OCI-LY1 (cell line): Measurements from ENCODE around the gene ZNF134.

Experiments
- H2AFZ ChIP-seq: fragments of 200-600 bp; sonication (generic), shearing (Covaris generic); 2 replicates; pipeline ENCODE4 v1.6.0; 2014; ENCODE audit warnings: antibody characterized with exemption, mild to moderate bottlenecking, low read length
- H3F3A ChIP-seq: fragments of 200-600 bp; sonication (generic), shearing (Covaris generic); 2 replicates; pipeline ENCODE4 v1.6.0; 2014; ENCODE audit warnings: mild to moderate bottlenecking, antibody characterized with exemption, low read length, moderate library complexity; ENCODE audit not compliant: insufficient read depth
- H3K27ac ChIP-seq: fragments of 200-600 bp; sonication (generic); 2 replicates; pipeline ENCODE4 v1.5.1; 2014; ENCODE audit warnings: low read length, mixed run types, mild to moderate bottlenecking, low read depth; ENCODE audit not compliant: poor library complexity, severe bottlenecking
- H3K27me3 ChIP-seq: fragments of 200-600 bp; sonication (generic); 2 replicates; pipeline ENCODE4 v1.6.0; 2014; ENCODE audit warnings: antibody characterized with exemption, mild to moderate bottlenecking, low read length, moderate library complexity; ENCODE audit not compliant: insufficient read depth
- H3K36me3 ChIP-seq: fragments of 200-600 bp; sonication (generic); 2 replicates; pipeline ENCODE4 v1.6.1; 2014; ENCODE audit warnings: mild to moderate bottlenecking, antibody characterized with exemption, low read length, moderate library complexity, mixed read lengths; ENCODE audit not compliant: insufficient read depth
- H3K4me1 ChIP-seq: fragments of 200-600 bp; sonication (generic); 2 replicates; pipeline ENCODE4 v1.5.1; 2014; ENCODE audit warnings: mild to moderate bottlenecking, low read length, moderate library complexity; ENCODE audit not compliant: insufficient read depth, severe bottlenecking
- H3K4me2 ChIP-seq: fragments of 200-600 bp; sonication (generic), shearing (Covaris generic); 2 replicates; pipeline ENCODE4 v1.6.1; 2014; ENCODE audit warnings: low read length
- H3K4me3 ChIP-seq: fragments of 200-600 bp; sonication (generic); 2 replicates; pipeline ENCODE4 v1.5.1; 2014; ENCODE audit warnings: low read length, low read depth, mild to moderate bottlenecking, mixed read lengths; ENCODE audit not compliant: poor library complexity, severe bottlenecking
- H3K79me2 ChIP-seq: fragments of 200-600 bp; shearing (Covaris generic); 2 replicates; pipeline ENCODE4 v1.6.1; 2016; ENCODE audit warnings: mixed run types, low read length, mixed read lengths; ENCODE audit not compliant: insufficient read depth
- H3K9ac ChIP-seq: fragments of 200-600 bp; sonication (generic), shearing (Covaris generic); 2 replicates; pipeline ENCODE4 v1.6.1; 2014; ENCODE audit warnings: mild to moderate bottlenecking, low read length, mixed read lengths
- H3K9me2 ChIP-seq: fragments of 200-600 bp; sonication (generic), shearing (Covaris generic); 2 replicates; pipeline ENCODE4 v1.6.1; 2014; ENCODE audit warnings: low read depth, mild to moderate bottlenecking, low read length, mixed read lengths
- H3K9me3 ChIP-seq: fragments of 200-600 bp; shearing (Covaris generic); 2 replicates; pipeline ENCODE4 v1.6.1; 2014; ENCODE audit warnings: low read length, mixed read lengths
- H4K20me1 ChIP-seq: fragments of 200-600 bp; sonication (generic), shearing (Covaris generic); 2 replicates; pipeline ENCODE4 v1.6.0; 2016; ENCODE audit warnings: mild to moderate bottlenecking, low read length; ENCODE audit not compliant: insufficient read depth
- CTCF ChIP-seq: fragments of 200-600 bp; sonication (generic), shearing (Covaris generic); IDR thresholded peaks from 2 replicates; pipeline ENCODE4 v1.5.1; 2017; ENCODE audit warnings: mild to moderate bottlenecking, antibody characterized with exemption, low read length, moderate library complexity, mixed read lengths
- EZH2 ChIP-seq: fragments of 200-600 bp; sonication (generic), shearing (Covaris generic); IDR thresholded peaks from 2 replicates; pipeline ENCODE4 v1.8.0; 2017; ENCODE audit warnings: borderline replicate concordance, mixed run types, mild to moderate bottlenecking, antibody characterized with exemption, low read length, moderate library complexity, mixed read lengths

The ZNF134 gene

GRCh38 chr19:57599377-57599760 is 14.7 kb upstream of the ZNF134 start:
- Histone ChIP-seq H3K36me3 (peaks cover 30% of the 10 kb centered on the region), H3K9ac (peak overlapping the region; percentile 25; the same call in 1 of the 2 replicates), H3K4me3 (peak overlapping the region; percentile 78), H3K4me1 (peaks cover 14% of the 10 kb centered on the region), H2AFZ (peak overlapping the region; percentile 97), H3F3A (no peaks in the 10 kb centered on the region), H3K4me2 (peak overlapping the region; percentile 77), H4K20me1 (no peaks in the 10 kb centered on the region), H3K79me2 (no peaks in the 10 kb centered on the region), H3K9me2 (no peaks in the 10 kb centered on the region), H3K9me3 (peaks cover 19% of the 10 kb centered on the region; the same call in 1 of the 2 replicates), H3K27ac (no peak overlapping the region), H3K27me3 (no peaks in the 10 kb centered on the region)
- TF ChIP-seq EZH2 (no peak), CTCF (no peak)

- Histone ChIP-seq H2AFZ (peak within 1 kb of the TSS; percentile 97), H3K27ac (no peak within 1 kb of the TSS), H3K4me3 (peak within 1 kb of the TSS; percentile 78), H3K4me1 (peaks cover 14% of the 10 kb centered on the region), H3K9me3 (peaks cover 19% of the 10 kb centered on the region; the same call in 1 of the 2 replicates), H3K9ac (peak within 1 kb of the TSS; percentile 65), H3K27me3 (no peaks in the 10 kb centered on the region), H4K20me1 (no peaks in the 10 kb centered on the region), H3K9me2 (no peaks in the 10 kb centered on the region), H3F3A (no peaks in the 10 kb centered on the region), H3K4me2 (peak within 1 kb of the TSS; percentile 77), H3K36me3 (peaks cover 35% of the 10 kb centered on the region), H3K79me2 (no peaks in the 10 kb centered on the region)
- TF ChIP-seq CTCF, result no peak
- no peak for TF ChIP-seq EZH2
These were observed 14.2 kb upstream of the ZNF134 start, which contains the start of gene ZNF530 for GRCh38 chr19:57599761-57600383. Gene ZNF530 (plus strand): TSS chr19:57599885. CDS start chr19:57604346, 4,461 bp downstream.

- Histone ChIP-seq H3K9ac (no peak overlapping the region), H3F3A (no peaks in the 10 kb centered on the region), H3K27me3 (no peaks in the 10 kb centered on the region), H3K9me2 (no peaks in the 10 kb centered on the region), H3K4me3 (no peak overlapping the region), H3K4me1 (no peaks in the 10 kb centered on the region), H3K9me3 (peaks cover 19% of the 10 kb centered on the region; the same call in 1 of the 2 replicates), H2AFZ (no peak overlapping the region), H3K36me3 (peaks cover 69% of the 10 kb centered on the region), H3K79me2 (no peaks in the 10 kb centered on the region), H4K20me1 (no peaks in the 10 kb centered on the region), H3K27ac (no peak overlapping the region), H3K4me2 (no peak overlapping the region)
- TF ChIP-seq EZH2 (no peak), CTCF (no peak)
These were observed 7.1 kb upstream of the ZNF134 start for GRCh38 chr19:57606931-57607330.
